Activated naive CD8-positive, alpha-beta T cell treated with anti-CD3 and anti-CD28 coated beads, Interleukin-2, amount 10 ng/mL, durations not matched to agents 7 days and 5 days (primary cell): ENCODE results near the gene PERM1. TPM values are rescaled to one million over a fixed set of nuclear protein-coding genes. Genes with fewer than 3 reads are reported as not detected.
"Not testable (repeated sequence)": the region's sequence is repeated elsewhere in the genome, so short reads cannot be mapped to it uniquely, and the experiment has no call there.

Experiments
- ATAC-seq: fragments of 150-1000 bp; cut with Tn5 transposase; one replicate; pipeline ENCODE4 v1.10.0; 2021; ENCODE audit warnings: low read depth, moderate library complexity
- POLR2A ChIA-PET: fragments of 350-600 bp; sonication (Branson Sonifier 250); formaldehyde crosslinking; loops from one replicate; lab custom pipeline; 2021; ENCODE audit warnings: antibody characterized with exemption; lab: Charles Lee
- DNase-seq: peaks from one replicate; pipeline ENCODE4 v3.0.0; 2021
- H3K27ac Mint-ChIP-seq: one replicate; pipeline ENCODE4 v1.8.0; 2022; ENCODE audit warnings: mild to moderate bottlenecking, mixed read lengths
- H3K27me3 Mint-ChIP-seq: one replicate; pipeline ENCODE4 v1.8.0; 2022; ENCODE audit warnings: mild to moderate bottlenecking, moderate library complexity, mixed read lengths
- H3K36me3 Mint-ChIP-seq: one replicate; pipeline ENCODE4 v1.8.0; 2021; ENCODE audit warnings: mild to moderate bottlenecking, mixed read lengths
- H3K4me1 Mint-ChIP-seq: one replicate; pipeline ENCODE4 v1.8.0; 2021; ENCODE audit warnings: mixed read lengths
- H3K4me3 Mint-ChIP-seq: one replicate; pipeline ENCODE4 v1.8.0; 2022; ENCODE audit warnings: mild to moderate bottlenecking, moderate library complexity, mixed read lengths
- H3K9me3 Mint-ChIP-seq: one replicate; pipeline ENCODE4 v1.8.0; 2021; ENCODE audit warnings: mixed read lengths
- total RNA-seq, 2 experiments: library from RNA; stranded (reverse); gene quantifications; one replicate each; pipeline ENCODE4 v1.2.3, GENCODE V29; 2021

Gene PERM1
- total RNA-seq, 2 experiments from 2014 or later = not detected

- Mint-ChIP-seq H3K36me3 (peaks cover 6% of the 10 kb centered on the region), H3K27me3 (no peaks in the 10 kb centered on the region), H3K4me1 (peaks cover 11% of the 10 kb centered on the region), H3K27ac (no peak overlapping the region), H3K4me3 (no peak overlapping the region), H3K9me3 (no peaks in the 10 kb centered on the region)
- no peak for DNase-seq
- POLR2A ChIA-PET = interaction anchor here (0.9 kb wide), 1 partner anchor 15 kb away, joined by 4 read pairs; no protein-coding TSS in a partner anchor
- no peak for ATAC-seq
Observed at GRCh38 chr1:956636-957035, 25.3 kb downstream of the PERM1 start.

GRCh38 chr1:955474-955873 lies 26.4 kb downstream of the PERM1 start:
- no peak for ATAC-seq
- DNase-seq = no peak
- no peak overlapping the region for H3K27ac Mint-ChIP-seq
- H3K36me3 Mint-ChIP-seq = peaks cover 14% of the 10 kb centered on the region
- H3K4me1 Mint-ChIP-seq = peaks cover 11% of the 10 kb centered on the region
- H3K9me3 Mint-ChIP-seq = no peaks in the 10 kb centered on the region
- POLR2A ChIA-PET = interaction anchor here (1.0 kb wide), 1 partner anchor 12 kb away, joined by 3 read pairs; no protein-coding TSS in a partner anchor
- H3K27me3 Mint-ChIP-seq = no peaks in the 10 kb centered on the region
- no peak overlapping the region for H3K4me3 Mint-ChIP-seq

GRCh38 chr1:954927-955326 lies 27.0 kb downstream of the PERM1 start:
- Mint-ChIP-seq H3K9me3 (no peaks in the 10 kb centered on the region), H3K4me1 (peaks cover 11% of the 10 kb centered on the region), H3K4me3 (no peak overlapping the region), H3K36me3 (peaks cover 15% of the 10 kb centered on the region), H3K27me3 (no peaks in the 10 kb centered on the region), H3K27ac (no peak overlapping the region)
- ATAC-seq (no peak), DNase-seq (no peak)
- POLR2A ChIA-PET = interaction anchor here (1.0 kb wide), 1 partner anchor 11 kb away, joined by 3 read pairs; no protein-coding TSS in a partner anchor

- POLR2A ChIA-PET = no interaction called here
- H3K4me3 Mint-ChIP-seq = no peak overlapping the region
- no peaks in the 10 kb centered on the region for H3K27me3 Mint-ChIP-seq
- H3K27ac Mint-ChIP-seq = no peak overlapping the region
- peaks cover 11% of the 10 kb centered on the region for H3K4me1 Mint-ChIP-seq
- no peak for ATAC-seq
- H3K9me3 Mint-ChIP-seq = no peaks in the 10 kb centered on the region
- DNase-seq = no peak
- peaks cover 19% of the 10 kb centered on the region for H3K36me3 Mint-ChIP-seq
Observed at GRCh38 chr1:953524-954320, 28.2 kb downstream of the PERM1 start.

GRCh38 chr1:952603-953002 lies 29.3 kb downstream of the PERM1 start:
- no peak for ATAC-seq
- Mint-ChIP-seq H3K27me3 (no peaks in the 10 kb centered on the region), H3K9me3 (no peaks in the 10 kb centered on the region), H3K4me3 (no peak overlapping the region), H3K27ac (no peak overlapping the region), H3K4me1 (peaks cover 4% of the 10 kb centered on the region), H3K36me3 (peaks cover 18% of the 10 kb centered on the region)
- POLR2A ChIA-PET = no interaction called here
- no peak for DNase-seq

GRCh38 chr1:952201-952600 lies 29.7 kb downstream of the PERM1 start:
- no peak for DNase-seq
- Mint-ChIP-seq H3K27ac (no peak overlapping the region), H3K27me3 (no peaks in the 10 kb centered on the region), H3K4me1 (peaks cover 2% of the 10 kb centered on the region), H3K4me3 (no peak overlapping the region), H3K36me3 (peaks cover 20% of the 10 kb centered on the region), H3K9me3 (no peaks in the 10 kb centered on the region)
- no peak for ATAC-seq
- POLR2A ChIA-PET = no interaction called here

- Mint-ChIP-seq H3K4me3 (no peak overlapping the region), H3K27me3 (no peaks in the 10 kb centered on the region), H3K36me3 (peaks cover 19% of the 10 kb centered on the region), H3K9me3 (no peaks in the 10 kb centered on the region), H3K27ac (no peak overlapping the region), H3K4me1 (peaks cover 2% of the 10 kb centered on the region)
- ATAC-seq (no peak), DNase-seq (no peak)
- POLR2A ChIA-PET = no interaction called here
Observed at GRCh38 chr1:951364-951763, 30.5 kb downstream of the PERM1 start.

- POLR2A ChIA-PET = no interaction called here
- Mint-ChIP-seq H3K9me3 (no peaks in the 10 kb centered on the region), H3K27me3 (no peaks in the 10 kb centered on the region), H3K4me3 (no peak overlapping the region), H3K36me3 (peaks cover 20% of the 10 kb centered on the region), H3K27ac (no peak overlapping the region), H3K4me1 (peaks cover 2% of the 10 kb centered on the region)
- no peak for ATAC-seq
- DNase-seq = no peak
Observed at GRCh38 chr1:950881-951280, 31.0 kb downstream of the PERM1 start.

GRCh38 chr1:950268-950667 lies 31.6 kb downstream of the PERM1 start:
- H3K9me3 Mint-ChIP-seq = no peaks in the 10 kb centered on the region
- H3K4me3 Mint-ChIP-seq = no peak overlapping the region
- H3K27me3 Mint-ChIP-seq = no peaks in the 10 kb centered on the region
- POLR2A ChIA-PET = interaction anchor here (1.0 kb wide), 1 partner anchor 9 kb away, joined by 3 read pairs; the partner anchor contains the start of gene NOC2L
- ATAC-seq = no peak
- no peak for DNase-seq
- no peak overlapping the region for H3K27ac Mint-ChIP-seq
- peaks cover 25% of the 10 kb centered on the region for H3K36me3 Mint-ChIP-seq
- H3K4me1 Mint-ChIP-seq = peaks cover 2% of the 10 kb centered on the region

- DNase-seq (no peak), ATAC-seq (no peak)
- no peak overlapping the region for H3K27ac Mint-ChIP-seq
- H3K4me1 Mint-ChIP-seq = peaks cover 1% of the 10 kb centered on the region
- peaks cover 25% of the 10 kb centered on the region for H3K36me3 Mint-ChIP-seq
- H3K9me3 Mint-ChIP-seq = no peaks in the 10 kb centered on the region
- peaks cover 10% of the 10 kb centered on the region for H3K27me3 Mint-ChIP-seq
- POLR2A ChIA-PET = no interaction called here
- H3K4me3 Mint-ChIP-seq = no peak overlapping the region
Observed at GRCh38 chr1:947958-948357, 33.9 kb downstream of the PERM1 start.

GRCh38 chr1:946811-947210 lies 35.1 kb downstream of the PERM1 start:
- H3K4me1 Mint-ChIP-seq, H3K27ac Mint-ChIP-seq, H3K4me3 Mint-ChIP-seq, DNase-seq, POLR2A ChIA-PET, H3K9me3 Mint-ChIP-seq, ATAC-seq: not testable (repeated sequence)
- peaks cover 25% of the 10 kb centered on the region for H3K36me3 Mint-ChIP-seq
- H3K27me3 Mint-ChIP-seq = peaks cover 11% of the 10 kb centered on the region

GRCh38 chr1:945688-946556 lies 36.0 kb downstream of the PERM1 start:
- Mint-ChIP-seq H3K4me3 (no peak overlapping the region), H3K27me3 (peaks cover 15% of the 10 kb centered on the region), H3K9me3 (no peaks in the 10 kb centered on the region), H3K36me3 (peaks cover 21% of the 10 kb centered on the region), H3K27ac (no peak overlapping the region), H3K4me1 (peaks cover 4% of the 10 kb centered on the region)
- ATAC-seq = no peak
- no peak for DNase-seq
- POLR2A ChIA-PET = no interaction called here
